Measurements from ENCODE around the gene CPNE4.
"Not testable (repeated sequence)": the region's sequence is repeated elsewhere in the genome, so short reads cannot be mapped to it uniquely, and the experiment has no call there.

CPNE4 gene

DNA sequence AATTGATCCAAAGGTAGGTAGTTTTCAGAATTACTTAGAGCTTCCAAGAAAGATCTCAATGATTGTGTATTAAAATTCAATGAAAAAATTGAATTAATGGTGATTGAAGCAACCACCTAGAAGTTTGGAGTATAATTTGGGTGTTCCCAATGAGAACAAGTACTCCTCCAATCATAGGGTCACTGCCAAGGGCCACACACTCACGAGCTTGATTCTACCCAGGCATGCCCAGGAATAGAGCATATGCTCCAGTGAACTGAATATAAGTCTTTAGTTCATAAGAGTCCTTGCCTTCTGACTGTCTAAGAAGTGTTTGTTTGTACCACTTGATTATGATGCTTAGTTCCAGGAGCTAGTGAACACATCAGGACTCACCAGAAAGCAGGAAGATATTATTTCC is 133.9 kb downstream of the CPNE4 start:
- no peak overlapping the region for H3K27ac ChIP-seq
- no peak for TF ChIP-seq ZFX (IDR thresholded peaks at IDR 0.05)
- TF ChIP-seq CTCF (conservative IDR thresholded peaks at IDR 0.05), result no peak

GRCh38 chr3:131899021-131899420 is 135.8 kb downstream of the CPNE4 start:
- TF ChIP-seq ZFX (IDR thresholded peaks at IDR 0.05) (no peak), CTCF (conservative IDR thresholded peaks at IDR 0.05) (no peak)
- no peak overlapping the region for H3K27ac ChIP-seq

DNA sequence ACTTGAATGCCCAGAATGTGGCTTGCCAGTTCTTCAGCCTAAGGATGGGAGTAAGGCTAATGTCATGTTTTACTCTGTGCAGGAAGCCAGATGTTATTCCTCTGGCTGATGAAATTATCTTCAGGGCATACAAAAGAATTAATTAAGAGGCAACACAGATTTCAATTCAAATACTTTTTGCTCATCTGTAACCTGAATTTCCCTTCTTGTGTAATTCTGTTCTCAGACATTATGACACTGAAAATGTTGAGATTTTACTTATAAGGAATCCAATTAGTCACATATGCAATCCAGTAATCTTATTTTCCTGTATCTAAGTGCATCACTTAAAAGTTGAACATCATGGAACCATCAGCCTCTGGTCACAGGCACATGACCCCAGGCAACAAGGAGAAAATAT is 136.5 kb downstream of the CPNE4 start:
- TF ChIP-seq ZFX (IDR thresholded peaks at IDR 0.05), result no peak
- no peak overlapping the region for H3K27ac ChIP-seq

GRCh38 chr3:131896285-131896684 is 138.5 kb downstream of the CPNE4 start:
- no peak for TF ChIP-seq CTCF (conservative IDR thresholded peaks at IDR 0.05)
- TF ChIP-seq ZFX (IDR thresholded peaks at IDR 0.05), result no peak
- H3K27ac ChIP-seq, result no peak overlapping the region

- TF ChIP-seq ZFX (IDR thresholded peaks at IDR 0.05) (no peak), CTCF (conservative IDR thresholded peaks at IDR 0.05) (no peak)
- no peak overlapping the region for H3K27ac ChIP-seq
Observed at GRCh38 chr3:131895766-131896165, 139.0 kb downstream of the CPNE4 start.

DNA sequence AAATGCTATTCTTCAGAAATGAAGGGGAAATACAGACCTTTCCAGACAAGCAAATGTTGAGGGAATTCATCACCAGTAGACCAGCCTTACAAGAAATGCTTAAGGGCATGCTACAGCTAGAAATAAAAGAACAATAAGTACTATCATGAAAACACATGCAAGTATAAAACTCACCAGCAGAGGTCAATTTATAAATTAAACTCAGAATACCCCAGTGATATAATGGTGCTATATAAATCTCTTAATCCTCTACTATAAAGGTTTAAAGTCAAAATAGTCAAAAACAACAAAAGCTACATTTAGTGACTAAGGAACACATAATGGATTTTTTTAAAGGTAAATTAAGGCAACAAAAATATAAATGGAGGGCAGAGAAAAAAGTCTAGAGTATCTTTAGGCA is 142.5 kb downstream of the CPNE4 start:
- no peak for TF ChIP-seq ZFX (IDR thresholded peaks at IDR 0.05)
- TF ChIP-seq CTCF (conservative IDR thresholded peaks at IDR 0.05), result peak; percentile 22
- no peak overlapping the region for H3K27ac ChIP-seq

DNA sequence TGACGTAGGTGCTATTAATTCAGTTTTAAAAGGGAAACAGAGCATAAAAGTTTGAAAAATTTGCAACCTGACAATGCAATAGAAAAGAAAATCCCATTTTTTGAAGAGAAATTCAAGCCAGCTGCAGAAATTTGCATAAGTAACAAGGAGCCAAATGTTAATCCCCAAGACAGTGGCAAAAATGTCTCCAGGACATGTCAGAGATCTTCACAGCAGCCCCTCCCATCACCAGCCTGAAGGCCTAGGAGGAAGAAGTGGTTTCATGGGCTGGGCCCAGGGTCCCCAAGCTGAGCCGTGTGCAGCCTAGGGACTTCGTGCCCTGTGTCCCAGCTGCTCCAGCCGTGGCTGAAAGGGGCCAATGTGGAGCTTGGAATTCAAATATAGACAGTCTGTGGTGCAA is 148.9 kb downstream of the CPNE4 start:
- not testable (repeated sequence) for H3K27ac ChIP-seq

GRCh38 chr3:131883711-131884407 is 151.0 kb downstream of the CPNE4 start:
- TF ChIP-seq CTCF (conservative IDR thresholded peaks at IDR 0.05) (no peak), ZFX (IDR thresholded peaks at IDR 0.05) (no peak)
- no peak overlapping the region for H3K27ac ChIP-seq
